ENCODE measurements around the gene GDPD3. TPM values are rescaled to one million over a fixed set of nuclear protein-coding genes. Genes with fewer than 3 reads are reported as not detected.
A peak's percentile ranks its signal among the peaks of the same experiment; 100 is the strongest.

The GDPD3 gene
- polyA plus RNA-seq, 3 donors = 9.6 TPM; not detected in 2

GRCh38 chr16:30068333-30068732 lies 45.0 kb downstream of the GDPD3 start:
- peaks cover 39 to 52% of the 10 kb centered on the region in 2 donors for H3K4me1 ChIP-seq (ENCODE audit: control insufficient read depth in 1 of 2, insufficient read depth in 2 of 2, low read length in 2 of 2)
- 86% methylated on average over 4 of the region's 9 CpGs for WGBS (ENCODE audit: insufficient coverage)
- peaks cover 76% of the 10 kb centered on the region for H3K79me2 ChIP-seq (ENCODE audit: insufficient read depth, low read length)
- DNase-seq = no peak
- H3K27ac ChIP-seq (ENCODE audit: low read depth in 1 of 2, low read length in 2 of 2) = peak overlapping the region; percentile 6 to 39
- peaks cover 54 to 66% of the 10 kb centered on the region in 2 donors for H3K36me3 ChIP-seq (replicated peaks in 1 of 2; ENCODE audit: control insufficient read depth in 1 of 2, insufficient read depth in 2 of 2, low read length in 2 of 2)
- intact Hi-C loops (cut with micrococcal nuclease) = loop anchor here (5.0 kb wide), 1 partner anchor 54 kb away; the partner anchor contains the start of gene MAPK3 (in 2 of the 2)
- H3K9ac ChIP-seq (ENCODE audit: insufficient read depth, low read length, poor library complexity, severe bottlenecking) = no peak overlapping the region
- no peak overlapping the region for H3K4me3 ChIP-seq (replicated peaks in 1 of 3; ENCODE audit: low read depth in 2 of 3, low read length in 3 of 3)
- TF ChIP-seq, protein P1, sequence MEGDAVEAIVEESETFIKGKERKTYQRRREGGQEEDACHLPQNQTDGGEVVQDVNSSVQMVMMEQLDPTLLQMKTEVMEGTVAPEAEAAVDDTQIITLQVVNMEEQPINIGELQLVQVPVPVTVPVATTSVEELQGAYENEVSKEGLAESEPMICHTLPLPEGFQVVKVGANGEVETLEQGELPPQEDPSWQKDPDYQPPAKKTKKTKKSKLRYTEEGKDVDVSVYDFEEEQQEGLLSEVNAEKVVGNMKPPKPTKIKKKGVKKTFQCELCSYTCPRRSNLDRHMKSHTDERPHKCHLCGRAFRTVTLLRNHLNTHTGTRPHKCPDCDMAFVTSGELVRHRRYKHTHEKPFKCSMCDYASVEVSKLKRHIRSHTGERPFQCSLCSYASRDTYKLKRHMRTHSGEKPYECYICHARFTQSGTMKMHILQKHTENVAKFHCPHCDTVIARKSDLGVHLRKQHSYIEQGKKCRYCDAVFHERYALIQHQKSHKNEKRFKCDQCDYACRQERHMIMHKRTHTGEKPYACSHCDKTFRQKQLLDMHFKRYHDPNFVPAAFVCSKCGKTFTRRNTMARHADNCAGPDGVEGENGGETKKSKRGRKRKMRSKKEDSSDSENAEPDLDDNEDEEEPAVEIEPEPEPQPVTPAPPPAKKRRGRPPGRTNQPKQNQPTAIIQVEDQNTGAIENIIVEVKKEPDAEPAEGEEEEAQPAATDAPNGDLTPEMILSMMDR (IDR thresholded peaks at IDR 0.05) = no peak
- H2AFZ ChIP-seq (ENCODE audit: insufficient read depth, low read depth, low read length, poor library complexity, severe bottlenecking) = no peak overlapping the region
- Mint-ChIP-seq H3K9me3 (peaks cover 0 to 2% (median 0%) of the 10 kb centered on the region in 7 donors), H3K4me1 (peaks cover 37% of the 10 kb centered on the region), H3K27ac (peak overlapping the region; percentile 60 to 86 (median 76)), H3K27me3 (ENCODE audit: low read depth in 3 of 3) (no peaks in the 10 kb centered on the region), H3K4me3 (no peak overlapping the region), H3K36me3 (peaks cover 55 to 67% of the 10 kb centered on the region in 2 donors)
- no peaks in the 10 kb centered on the region for H3K9me3 ChIP-seq (replicated peaks in 1 of 2; ENCODE audit: control insufficient read depth in 1 of 2, insufficient read depth in 1 of 2, low read length in 2 of 2)
- no peaks in the 10 kb centered on the region for H3K27me3 ChIP-seq (ENCODE audit: control insufficient read depth in 2 of 2, insufficient read depth in 2 of 2, low read length in 2 of 2)
- no peak overlapping the region for H3K4me2 ChIP-seq (replicated peaks; ENCODE audit: extremely low read depth, low read length, poor library complexity, severe bottlenecking)
- peaks cover 65% of the 10 kb centered on the region for H4K20me1 ChIP-seq (ENCODE audit: insufficient read depth, low read length)

DNA sequence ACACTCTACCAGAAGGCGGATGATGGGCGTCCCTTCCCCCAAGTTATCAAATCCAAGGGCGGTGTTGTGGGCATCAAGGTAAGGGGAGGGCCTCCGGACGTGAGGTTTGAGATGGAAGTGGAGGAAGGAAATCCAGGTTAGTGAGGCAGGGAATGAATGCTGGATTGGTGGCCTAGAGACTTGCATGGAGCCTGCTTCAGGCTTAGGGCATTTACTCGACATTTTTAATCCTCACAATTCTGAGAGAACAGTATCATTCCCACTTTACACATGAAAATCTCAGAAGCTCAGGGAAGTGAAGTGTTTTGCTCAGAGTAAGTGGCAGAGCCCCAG lies 45.8 kb downstream of the GDPD3 start:
- Mint-ChIP-seq H3K9me3 (peaks cover 0 to 2% (median 0%) of the 10 kb centered on the region in 7 donors), H3K4me3 (peak overlapping the region; percentile 93 to 97), H3K36me3 (peaks cover 55 to 61% of the 10 kb centered on the region in 2 donors), H3K4me1 (peaks cover 40% of the 10 kb centered on the region), H3K27ac (peak overlapping the region in 5 of 7 donors; percentile 28 to 97 (median 97)), H3K27me3 (ENCODE audit: low read depth in 3 of 3) (no peaks in the 10 kb centered on the region)
- Histone ChIP-seq H3K9ac (ENCODE audit: insufficient read depth, low read length, poor library complexity, severe bottlenecking) (peak overlapping the region; percentile 90), H4K20me1 (ENCODE audit: insufficient read depth, low read length) (peaks cover 65% of the 10 kb centered on the region), H3K79me2 (ENCODE audit: insufficient read depth, low read length) (peaks cover 78% of the 10 kb centered on the region), H3K27ac (ENCODE audit: low read depth in 1 of 2, low read length in 2 of 2) (peak overlapping the region; percentile 94), H3K9me3 (replicated peaks in 1 of 2; ENCODE audit: control insufficient read depth in 1 of 2, insufficient read depth in 1 of 2, low read length in 2 of 2) (no peaks in the 10 kb centered on the region), H2AFZ (ENCODE audit: insufficient read depth, low read depth, low read length, poor library complexity, severe bottlenecking) (no peak overlapping the region), H3K27me3 (ENCODE audit: control insufficient read depth in 2 of 2, insufficient read depth in 2 of 2, low read length in 2 of 2) (no peaks in the 10 kb centered on the region), H3K36me3 (replicated peaks in 1 of 2; ENCODE audit: control insufficient read depth in 1 of 2, insufficient read depth in 2 of 2, low read length in 2 of 2) (peaks cover 54 to 59% of the 10 kb centered on the region in 2 donors), H3K4me3 (replicated peaks in 1 of 3; ENCODE audit: low read depth in 2 of 3, low read length in 3 of 3) (peak overlapping the region in 1 of 3 experiments; percentile 97), H3K4me2 (replicated peaks; ENCODE audit: extremely low read depth, low read length, poor library complexity, severe bottlenecking) (peak overlapping the region; percentile 87), H3K4me1 (ENCODE audit: control insufficient read depth in 1 of 2, insufficient read depth in 2 of 2, low read length in 2 of 2) (peaks cover 42 to 55% of the 10 kb centered on the region in 2 donors)
- DNase-seq = no peak
- intact Hi-C loops (cut with micrococcal nuclease) = loop anchor here (5.0 kb wide), 1 partner anchor 55 kb away; the partner anchor contains the start of gene MAPK3 (in 2 of the 2)
- TF ChIP-seq, protein P1 (IDR thresholded peaks at IDR 0.05) = no peak
- no CpG with 5 or more reads among the region's 6 CpGs for WGBS (ENCODE audit: insufficient coverage)
